SK-N-SH treated with all-trans-retinoic acid at 6 μM for 48 hours (cell line): ENCODE data around the gene GPM6B.

Experiments
- ATAC-seq: fragments of 200-7000 bp; cut with Tn5 transposase; 3 replicates; pipeline ENCODE4 v1.9.1; 2020; ENCODE audit warnings: mild to moderate bottlenecking, moderate library complexity
- ARNTL ChIP-seq: fragments of 450-650 bp; formaldehyde crosslinking; IDR thresholded peaks from 2 replicates; pipeline ENCODE4 v1.5.0; 2020; ENCODE audit warnings: low read depth, mild to moderate bottlenecking, moderate library complexity, borderline replicate concordance
- BACH2 ChIP-seq: fragments of 250-450 bp; sonication (Bioruptor Pico); IDR thresholded peaks from 2 replicates; pipeline ENCODE4 v1.9.0; 2021; ENCODE audit warnings: mild to moderate bottlenecking, borderline replicate concordance
- CREB5 ChIP-seq: fragments of 250-450 bp; sonication (Bioruptor Pico); IDR thresholded peaks from 2 replicates; pipeline ENCODE4 v1.5.1; 2020; ENCODE audit warnings: low read depth, mild to moderate bottlenecking, moderate library complexity
- CSDC2 ChIP-seq: fragments of 250-450 bp; sonication (Bioruptor Pico); IDR thresholded peaks from 2 replicates; pipeline ENCODE4 v1.5.0; 2020; ENCODE audit warnings: mild to moderate bottlenecking, moderate library complexity
- CSRNP3 ChIP-seq: fragments of 250-450 bp; sonication (Bioruptor Pico); IDR thresholded peaks from 2 replicates; pipeline ENCODE4 v1.5.1; 2021; ENCODE audit warnings: mild to moderate bottlenecking, moderate library complexity
- ESRRG ChIP-seq: fragments of 250-450 bp; sonication (Bioruptor Pico); IDR thresholded peaks from 2 replicates; pipeline ENCODE4 v1.6.1; 2021; ENCODE audit warnings: mild to moderate bottlenecking
- GLIS3 ChIP-seq: fragments of 250-450 bp; sonication (Bioruptor Pico); IDR thresholded peaks from 2 replicates; pipeline ENCODE4 v1.5.0; 2020; ENCODE audit warnings: mild to moderate bottlenecking, moderate library complexity
- ISL1 ChIP-seq: fragments of 250-450 bp; sonication (Bioruptor Pico); IDR thresholded peaks from 2 replicates; pipeline ENCODE4 v2.1.2; 2022; ENCODE audit warnings: mild to moderate bottlenecking, moderate library complexity
- OSR1 ChIP-seq: fragments of 250-450 bp; sonication (Bioruptor Pico); IDR thresholded peaks from 2 replicates; pipeline ENCODE4 v1.8.0; 2022; ENCODE audit warnings: moderate library complexity, mild to moderate bottlenecking, inconsistent platforms
- PATZ1 ChIP-seq: fragments of 250-450 bp; sonication (Bioruptor Pico); IDR thresholded peaks from 2 replicates; pipeline ENCODE4 v1.8.0; 2020; ENCODE audit warnings: mild to moderate bottlenecking, moderate library complexity, borderline replicate concordance
- PPARA ChIP-seq: fragments of 250-450 bp; sonication (Bioruptor Pico); IDR thresholded peaks from 2 replicates; pipeline ENCODE4 v1.5.0; 2020; ENCODE audit warnings: mild to moderate bottlenecking, borderline replicate concordance
- RARB ChIP-seq: fragments of 250-450 bp; sonication (Bioruptor Pico); IDR thresholded peaks from 2 replicates; pipeline ENCODE4 v1.8.0; 2021; ENCODE audit warnings: mild to moderate bottlenecking, moderate library complexity
- SNAI2 ChIP-seq: fragments of 250-450 bp; sonication (Bioruptor Pico); IDR thresholded peaks from 2 replicates; pipeline ENCODE4 v1.5.0; 2020; ENCODE audit warnings: mild to moderate bottlenecking, moderate library complexity
- TCF4 ChIP-seq: fragments of 250-450 bp; sonication (Bioruptor Pico); IDR thresholded peaks from 2 replicates; pipeline ENCODE4 v1.8.0; 2021; ENCODE audit warnings: mild to moderate bottlenecking, moderate library complexity, borderline replicate concordance
- TOX ChIP-seq: fragments of 250-450 bp; sonication (Bioruptor Pico); IDR thresholded peaks from 2 replicates; pipeline ENCODE4 v1.8.0; 2021; ENCODE audit warnings: mild to moderate bottlenecking, moderate library complexity, borderline replicate concordance
- ZC3H10 ChIP-seq: fragments of 250-450 bp; sonication (Bioruptor Pico); IDR thresholded peaks from 2 replicates; pipeline ENCODE4 v1.5.1; 2021; ENCODE audit warnings: mild to moderate bottlenecking, moderate library complexity
- ZFP3 ChIP-seq: fragments of 250-450 bp; sonication (Bioruptor Pico); IDR thresholded peaks from 2 replicates; pipeline ENCODE4 v1.5.0; 2020; ENCODE audit warnings: mild to moderate bottlenecking, moderate library complexity
- ZFP30 ChIP-seq: fragments of 450-650 bp; formaldehyde crosslinking; IDR thresholded peaks from 2 replicates; pipeline ENCODE4 v1.5.0; 2022; ENCODE audit warnings: mild to moderate bottlenecking, moderate library complexity
- ZNF70 ChIP-seq: fragments of 450-650 bp; formaldehyde crosslinking; IDR thresholded peaks from 2 replicates; pipeline ENCODE4 v1.5.0; 2020; ENCODE audit warnings: mild to moderate bottlenecking, moderate library complexity
- ZNF8 ChIP-seq: fragments of 450-650 bp; formaldehyde crosslinking; IDR thresholded peaks from 2 replicates; pipeline ENCODE4 v1.5.0; 2020; ENCODE audit warnings: mild to moderate bottlenecking, moderate library complexity
- TF ChIP-seq, protein P1 (sequence below): fragments of 250-450 bp; sonication (Bioruptor Pico); IDR thresholded peaks from 2 replicates; pipeline ENCODE4 v1.5.0; 2020; ENCODE audit warnings: mild to moderate bottlenecking, moderate library complexity

Gene GPM6B

GRCh38 chrX:13721819-13722519 lies 94.9 kb downstream of the GPM6B start:
- TF ChIP-seq BACH2 (CRISPR knock-in tag) (no peak), CSDC2 (CRISPR knock-in tag) (no peak), PPARA (CRISPR knock-in tag) (no peak), SNAI2 (no peak), TOX (CRISPR knock-in tag) (no peak), ZNF8 (CRISPR knock-in tag) (no peak), ZFP3 (CRISPR knock-in tag) (no peak), ARNTL (no peak), ESRRG (CRISPR knock-in tag) (no peak), GLIS3 (no peak), OSR1 (CRISPR knock-in tag) (no peak), CREB5 (no peak), ISL1 (CRISPR knock-in tag) (no peak), PATZ1 (CRISPR knock-in tag) (no peak), ZFP30 (CRISPR knock-in tag) (no peak), ZC3H10 (CRISPR knock-in tag) (no peak), TCF4 (CRISPR knock-in tag) (no peak), RARB (no peak)
- TF ChIP-seq, protein P1, sequence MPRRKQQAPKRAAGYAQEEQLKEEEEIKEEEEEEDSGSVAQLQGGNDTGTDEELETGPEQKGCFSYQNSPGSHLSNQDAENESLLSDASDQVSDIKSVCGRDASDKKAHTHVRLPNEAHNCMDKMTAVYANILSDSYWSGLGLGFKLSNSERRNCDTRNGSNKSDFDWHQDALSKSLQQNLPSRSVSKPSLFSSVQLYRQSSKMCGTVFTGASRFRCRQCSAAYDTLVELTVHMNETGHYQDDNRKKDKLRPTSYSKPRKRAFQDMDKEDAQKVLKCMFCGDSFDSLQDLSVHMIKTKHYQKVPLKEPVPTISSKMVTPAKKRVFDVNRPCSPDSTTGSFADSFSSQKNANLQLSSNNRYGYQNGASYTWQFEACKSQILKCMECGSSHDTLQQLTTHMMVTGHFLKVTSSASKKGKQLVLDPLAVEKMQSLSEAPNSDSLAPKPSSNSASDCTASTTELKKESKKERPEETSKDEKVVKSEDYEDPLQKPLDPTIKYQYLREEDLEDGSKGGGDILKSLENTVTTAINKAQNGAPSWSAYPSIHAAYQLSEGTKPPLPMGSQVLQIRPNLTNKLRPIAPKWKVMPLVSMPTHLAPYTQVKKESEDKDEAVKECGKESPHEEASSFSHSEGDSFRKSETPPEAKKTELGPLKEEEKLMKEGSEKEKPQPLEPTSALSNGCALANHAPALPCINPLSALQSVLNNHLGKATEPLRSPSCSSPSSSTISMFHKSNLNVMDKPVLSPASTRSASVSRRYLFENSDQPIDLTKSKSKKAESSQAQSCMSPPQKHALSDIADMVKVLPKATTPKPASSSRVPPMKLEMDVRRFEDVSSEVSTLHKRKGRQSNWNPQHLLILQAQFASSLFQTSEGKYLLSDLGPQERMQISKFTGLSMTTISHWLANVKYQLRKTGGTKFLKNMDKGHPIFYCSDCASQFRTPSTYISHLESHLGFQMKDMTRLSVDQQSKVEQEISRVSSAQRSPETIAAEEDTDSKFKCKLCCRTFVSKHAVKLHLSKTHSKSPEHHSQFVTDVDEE, result no peak
- ATAC-seq, result peak; percentile 82

- ATAC-seq, result no peak
- TF ChIP-seq ZFP30 (CRISPR knock-in tag) (no peak), PPARA (CRISPR knock-in tag) (no peak), ZNF8 (CRISPR knock-in tag) (no peak), TOX (CRISPR knock-in tag) (no peak), SNAI2 (no peak), CREB5 (no peak), ZC3H10 (CRISPR knock-in tag) (no peak), OSR1 (CRISPR knock-in tag) (no peak), CSRNP3 (no peak), ISL1 (CRISPR knock-in tag) (no peak), ZNF70 (CRISPR knock-in tag) (no peak), CSDC2 (CRISPR knock-in tag) (no peak), GLIS3 (no peak), PATZ1 (CRISPR knock-in tag) (no peak), ESRRG (CRISPR knock-in tag) (no peak)
- TF ChIP-seq, protein P1, result no peak
- TF ChIP-seq, all 23 proteins: peak for 0
Measured at GRCh38 chrX:13721371-13721770, 95.5 kb downstream of the GPM6B start.
